ENCODE results near the gene SPANXN4. TPM values are rescaled to one million over a fixed set of nuclear protein-coding genes. Genes with fewer than 3 reads are reported as not detected.

The SPANXN4 gene
- polyA plus RNA-seq (ENCODE audit: insufficient read depth in 1 of 5, insufficient read length in 5 of 5, low replicate concordance in 1 of 5): not detected
- long read RNA-seq, donor 1: 0 reads
- long read RNA-seq, donor 2: 0 reads
- long read RNA-seq, donor 3: 0 reads
- long read RNA-seq, donor 4: 0 reads
- long read RNA-seq, donor 5: 0 reads
- long read RNA-seq, donor 6: 0 reads
- long read RNA-seq, donor 7: 0 reads
- long read RNA-seq, donor 8: 0 reads

- DNase-seq: no peak
Measured at GRCh38 chrX:143025628-143026027, at the start of gene SPANXN4. TSS of gene SPANXN4 (plus strand) at chrX:143025928. CDS start at chrX:143026015, 87 bp downstream.

GRCh38 chrX:142977128-142977914, 48.4 kb upstream of the SPANXN4 start:
- DNase-seq: no peak

DNA sequence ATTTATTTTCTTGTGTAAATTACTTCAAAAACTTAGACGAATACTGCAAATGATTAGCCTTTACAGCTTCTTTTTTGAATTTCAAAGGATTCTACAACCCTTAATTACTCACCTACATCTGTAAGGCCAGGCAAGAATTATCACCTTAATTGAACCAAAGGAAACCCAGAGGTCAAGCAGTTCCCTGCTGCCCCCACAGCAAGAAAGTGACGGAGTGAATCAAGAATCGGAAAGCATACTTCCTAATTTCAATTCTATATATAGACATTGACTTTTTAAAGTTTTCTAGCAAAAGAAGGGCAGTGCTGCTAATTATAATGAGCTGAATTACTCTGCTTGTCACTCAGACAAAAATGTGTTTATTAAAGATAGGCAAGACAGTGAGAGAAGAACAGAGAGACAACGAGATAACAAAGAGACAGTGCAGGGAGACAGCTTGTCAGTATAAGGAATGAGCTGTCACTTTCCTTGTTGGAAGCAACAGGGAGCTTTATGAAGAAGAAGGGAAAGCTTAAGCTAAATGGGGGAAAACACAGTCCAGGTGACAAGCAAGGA, 47.5 kb upstream of the SPANXN4 start:
- DNase-seq: no peak

GRCh38 chrX:142982679-142983078, 43.0 kb upstream of the SPANXN4 start:
- DNase-seq: no peak

DNA sequence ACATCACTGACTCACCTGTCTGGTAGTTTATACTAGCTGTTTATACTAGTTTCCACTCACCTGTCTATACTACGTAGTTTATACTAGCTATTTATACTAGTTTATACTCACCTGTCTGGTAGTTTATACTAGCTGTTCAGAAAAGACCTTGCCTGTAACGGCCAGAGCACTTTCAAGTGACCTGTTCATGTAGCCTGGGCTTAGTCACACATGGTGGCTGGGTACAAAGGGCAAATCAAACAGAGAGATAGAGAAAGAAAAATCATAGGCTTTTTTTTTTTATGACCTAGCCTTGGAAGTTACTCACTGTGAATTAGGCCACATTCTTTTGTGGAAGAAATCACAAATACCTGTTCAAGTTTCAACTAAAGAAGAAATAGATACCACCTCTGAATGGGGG, 30.7 kb upstream of the SPANXN4 start:
- no peak for DNase-seq

DNA sequence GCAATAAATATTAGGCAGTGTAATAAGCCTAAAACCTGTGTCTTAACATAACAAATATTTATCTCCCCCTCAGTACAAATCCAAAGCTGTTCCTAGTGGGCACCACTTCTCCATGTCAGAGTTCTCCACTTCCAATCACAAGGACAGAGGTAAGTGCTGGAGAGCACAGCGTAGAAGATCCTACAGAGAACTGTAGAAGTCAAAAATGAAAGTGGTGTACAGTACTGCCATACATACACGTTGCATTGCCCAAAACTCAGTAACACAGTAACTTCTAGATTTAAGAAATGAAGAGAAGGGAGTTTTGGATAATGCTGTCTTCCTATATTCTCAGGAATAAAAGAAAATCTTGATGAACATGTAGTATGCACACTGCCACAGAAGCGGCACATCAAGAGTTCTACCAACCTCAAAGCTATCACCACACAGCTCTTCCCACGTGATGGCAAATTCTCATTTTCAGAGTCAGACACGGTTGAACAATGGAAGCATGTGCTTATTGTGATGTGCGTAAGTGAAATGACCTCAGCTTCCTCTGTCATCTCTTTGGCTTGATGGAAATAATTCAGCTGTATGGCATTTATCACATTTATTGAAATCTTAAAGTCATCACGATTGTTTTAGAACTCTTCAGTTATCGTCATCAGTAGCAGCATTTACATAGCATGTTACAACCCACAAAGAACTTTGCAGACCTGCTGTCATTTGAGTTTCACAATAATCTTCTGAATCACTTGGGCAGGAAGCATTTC, 27.1 kb upstream of the SPANXN4 start:
- no peak for DNase-seq

DNA sequence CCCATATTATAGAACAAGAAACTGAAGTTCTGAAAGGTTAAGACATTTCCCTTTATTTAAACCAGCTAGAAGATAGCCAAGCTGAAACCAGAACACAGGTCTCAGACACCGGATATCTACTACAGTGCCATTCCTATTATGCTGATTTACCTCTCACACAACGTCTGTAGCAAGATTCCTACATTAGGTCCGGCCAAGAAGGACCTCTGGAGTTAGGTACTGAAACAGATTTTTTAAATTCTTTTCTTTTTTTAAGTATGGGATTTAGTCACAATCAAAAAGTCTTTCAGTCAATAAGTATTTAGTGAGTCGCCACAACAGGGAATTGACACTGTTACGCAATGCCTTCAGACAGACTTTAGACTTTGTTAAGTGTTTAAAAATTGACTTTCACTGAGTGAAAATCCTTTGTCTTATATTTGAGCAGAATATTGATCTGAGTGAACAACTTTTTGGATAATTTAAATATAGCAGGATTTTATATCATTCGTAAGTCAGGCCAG, 26.5 kb upstream of the SPANXN4 start:
- DNase-seq: no peak

- no peak for DNase-seq
Measured at GRCh38 chrX:143002206-143002605, 23.5 kb upstream of the SPANXN4 start.

- DNase-seq: no peak
Measured at GRCh38 chrX:143017272-143017671, 8.5 kb upstream of the SPANXN4 start.

- DNase-seq: no peak
Measured at GRCh38 chrX:143027275-143027674, 1.5 kb downstream of the SPANXN4 start.

- no peak for DNase-seq
Measured at GRCh38 chrX:143047511-143047910, 21.8 kb downstream of the SPANXN4 start.

DNA sequence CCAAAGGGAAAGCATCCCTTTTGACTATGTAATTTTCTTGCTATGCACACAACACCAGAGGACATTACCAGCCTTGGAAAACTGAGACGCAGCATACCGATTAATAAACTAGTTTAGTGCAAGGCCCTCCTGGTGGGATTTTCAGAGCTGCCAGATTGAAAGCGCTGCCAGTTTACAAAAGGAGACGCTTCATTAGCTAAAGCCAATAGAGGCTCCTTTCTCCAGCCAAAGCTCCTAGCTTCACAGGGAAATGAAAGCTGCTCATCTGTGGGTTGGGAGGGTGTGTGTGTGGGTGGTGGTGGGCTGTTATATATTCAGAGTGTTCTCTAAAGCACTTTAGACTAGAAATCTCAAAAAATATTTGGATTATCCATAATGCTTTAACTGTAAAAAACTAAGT, 32.4 kb downstream of the SPANXN4 start:
- no peak for DNase-seq

DNA sequence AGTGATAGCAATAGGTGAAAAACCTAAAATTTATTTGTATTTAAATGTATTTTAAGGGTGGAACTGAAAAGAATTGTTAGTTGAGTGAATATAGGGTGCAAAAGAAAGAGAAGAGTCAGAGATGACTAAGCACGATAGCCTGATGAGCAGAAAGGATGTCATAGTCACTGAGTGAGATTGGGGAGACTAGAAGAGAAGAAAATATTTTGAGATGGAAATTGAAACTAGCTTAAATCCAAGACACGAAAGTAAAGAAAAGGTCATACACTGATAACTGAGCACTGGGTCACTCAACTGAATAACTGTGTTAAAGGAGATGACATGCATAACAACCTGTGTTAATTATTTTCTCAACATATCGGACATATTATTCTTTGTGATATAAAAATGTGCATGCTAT, 55.5 kb downstream of the SPANXN4 start:
- no peak for DNase-seq

GRCh38 chrX:143082537-143082936, 56.8 kb downstream of the SPANXN4 start:
- DNase-seq: no peak
